ENCODE measurements around the gene SMO. TPM values are rescaled to one million over a fixed set of nuclear protein-coding genes. Genes with fewer than 3 reads are reported as not detected.

The SMO gene
- total and polyA plus RNA-seq, 2 donors (not counting 1 experiment from before 2014, with no cell fraction given): 0.39 to 1.4 TPM

DNA sequence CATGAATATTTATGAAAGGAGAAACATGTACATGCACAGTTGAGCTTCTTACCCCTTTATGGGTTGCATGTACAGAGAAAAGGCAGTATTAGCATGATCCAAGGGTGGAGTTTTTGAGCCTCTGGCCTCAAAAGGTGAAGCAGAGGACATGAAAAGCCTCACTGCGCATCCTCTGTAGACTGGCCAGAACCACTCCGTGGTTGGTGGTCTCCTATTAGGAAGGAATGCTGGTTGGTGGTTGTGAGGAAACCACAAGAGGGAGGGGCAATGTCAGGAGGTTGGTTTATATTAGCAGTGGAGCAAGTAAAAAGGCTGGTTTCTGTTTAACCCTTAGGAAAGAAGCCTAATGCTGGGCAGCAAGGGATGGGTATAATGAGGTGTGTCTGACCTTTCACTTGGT, 73.9 kb downstream of the SMO start:
- Mint-ChIP-seq H3K4me1 (peaks cover 21% of the 10 kb centered on the region), H3K4me3 (no peak overlapping the region), H3K27ac (no peak overlapping the region), H3K9me3 (ENCODE audit: insufficient read depth) (no peaks in the 10 kb centered on the region), H3K27me3 (no peaks in the 10 kb centered on the region)
- intact Hi-C loops (cut with micrococcal nuclease): no loop called here
- ATAC-seq (ENCODE audit: low read depth): no peak
- Histone ChIP-seq H3K27me3 (replicated peaks in 1 of 4; ENCODE audit: control extremely low read depth in 1 of 4, control insufficient read depth in 3 of 4, insufficient read depth in 4 of 4, low read length in 3 of 4) (no peaks in the 10 kb centered on the region), H3K4me1 (ENCODE audit: control insufficient read depth in 2 of 2, insufficient read depth in 2 of 2, low read length in 2 of 2) (peaks cover 11 to 12% of the 10 kb centered on the region in 2 donors), H3K9ac (ENCODE audit: low read length) (no peak overlapping the region), H4K20me1 (ENCODE audit: control insufficient read depth, insufficient read depth, low read length, poor library complexity, severe bottlenecking) (no peaks in the 10 kb centered on the region), H3K79me2 (ENCODE audit: control insufficient read depth, insufficient read depth, low read length) (peaks cover 21% of the 10 kb centered on the region), H3K36me3 (replicated peaks in 1 of 2; ENCODE audit: control extremely low read depth in 1 of 2, control insufficient read depth in 1 of 2, extremely low read depth in 1 of 2, insufficient read depth in 2 of 2, low read length in 1 of 2) (no peaks in the 10 kb centered on the region), H3K27ac (ENCODE audit: low read length in 2 of 2) (no peak overlapping the region), H3K9me3 (ENCODE audit: control extremely low read depth in 1 of 3, control insufficient read depth in 2 of 3, insufficient read depth in 1 of 3, low read length in 2 of 3) (no peaks in the 10 kb centered on the region), H3K4me3 (ENCODE audit: control extremely low read depth in 1 of 5, extremely low read depth in 1 of 5, insufficient read depth in 1 of 5, low read depth in 2 of 5, low read length in 4 of 5) (no peak overlapping the region), H3K4me2 (replicated peaks; ENCODE audit: low read depth, low read length, poor library complexity, severe bottlenecking) (no peak overlapping the region), H2AFZ (ENCODE audit: insufficient read depth, low read depth, low read length, poor library complexity, severe bottlenecking) (no peak overlapping the region)
- ChIA-PET POLR2A (no interaction called here), CTCF (interaction anchor here (0.6 to 2.0 kb wide), 4 partner anchors 9 to 127 kb away, joined by 3 to 17 read pairs (median 5); no protein-coding TSS in a partner anchor)
- WGBS (ENCODE audit: insufficient coverage): 46% methylated on average over 2 of the region's 2 CpGs
- no peak for DNase-seq
- TF ChIP-seq EZH2 (IDR thresholded peaks at IDR 0.05; ENCODE audit: borderline replicate concordance, insufficient read depth, low read depth, low read length, poor library complexity, severe bottlenecking): no peak
- TF ChIP-seq, protein P1, sequence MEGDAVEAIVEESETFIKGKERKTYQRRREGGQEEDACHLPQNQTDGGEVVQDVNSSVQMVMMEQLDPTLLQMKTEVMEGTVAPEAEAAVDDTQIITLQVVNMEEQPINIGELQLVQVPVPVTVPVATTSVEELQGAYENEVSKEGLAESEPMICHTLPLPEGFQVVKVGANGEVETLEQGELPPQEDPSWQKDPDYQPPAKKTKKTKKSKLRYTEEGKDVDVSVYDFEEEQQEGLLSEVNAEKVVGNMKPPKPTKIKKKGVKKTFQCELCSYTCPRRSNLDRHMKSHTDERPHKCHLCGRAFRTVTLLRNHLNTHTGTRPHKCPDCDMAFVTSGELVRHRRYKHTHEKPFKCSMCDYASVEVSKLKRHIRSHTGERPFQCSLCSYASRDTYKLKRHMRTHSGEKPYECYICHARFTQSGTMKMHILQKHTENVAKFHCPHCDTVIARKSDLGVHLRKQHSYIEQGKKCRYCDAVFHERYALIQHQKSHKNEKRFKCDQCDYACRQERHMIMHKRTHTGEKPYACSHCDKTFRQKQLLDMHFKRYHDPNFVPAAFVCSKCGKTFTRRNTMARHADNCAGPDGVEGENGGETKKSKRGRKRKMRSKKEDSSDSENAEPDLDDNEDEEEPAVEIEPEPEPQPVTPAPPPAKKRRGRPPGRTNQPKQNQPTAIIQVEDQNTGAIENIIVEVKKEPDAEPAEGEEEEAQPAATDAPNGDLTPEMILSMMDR (IDR thresholded peaks at IDR 0.05): no peak

Small RNA genes within 50 kb of the gene (small RNA-seq; reads per million reads assigned to genes)
- 1.3 reads per million for gene RNY1P11 (ENCODE audit: insufficient read length, low read depth, low replicate concordance)

Other genes starting within 250 kb of the SMO start
- gene TNPO3, start 133.5 kb upstream of the SMO start, total RNA-seq: 47.8 and 48.3 TPM in 2 replicates
- 19.0 and 25.5 TPM in 2 replicates for gene TNPO3, start 133.5 kb upstream of the SMO start, polyA plus RNA-seq
- gene TSPAN33, start 43.9 kb upstream of the SMO start, total RNA-seq: 111 and 117 TPM in 2 replicates
- gene TSPAN33, start 43.9 kb upstream of the SMO start, polyA plus RNA-seq: 111 and 138 TPM in 2 replicates
- gene AHCYL2, start 36.4 kb downstream of the SMO start, total RNA-seq: 24.5 and 26.2 TPM in 2 replicates
- 8.8 and 10.0 TPM in 2 replicates for gene AHCYL2, start 36.4 kb downstream of the SMO start, polyA plus RNA-seq
- gene STRIP2, start 245.8 kb downstream of the SMO start, total RNA-seq: 0.39 and 0.79 TPM in 2 replicates
- 0.09 and 0.21 TPM in 2 replicates for gene STRIP2, start 245.8 kb downstream of the SMO start, polyA plus RNA-seq